ENCODE data around the gene TMEM253.

Gene TMEM253

DNA sequence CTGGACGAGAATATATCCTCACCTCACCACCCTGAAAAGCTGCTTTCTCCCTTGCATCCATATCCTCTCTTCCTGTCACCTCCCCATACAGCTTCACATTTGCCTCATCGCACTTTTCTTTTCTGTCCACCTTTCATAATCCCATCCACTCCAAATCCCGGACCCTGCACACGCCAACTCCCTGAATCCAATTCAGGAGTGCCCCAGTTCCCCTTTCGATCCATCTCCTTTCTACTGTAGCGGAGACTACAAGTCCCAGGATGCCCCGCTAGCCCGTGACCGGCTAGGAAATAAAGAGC, 2.5 kb downstream of the TMEM253 start:
- POLR2A ChIA-PET = interaction anchor here (1.0 to 2.5 kb wide), 2 partner anchors 16 to 32 kb away, joined by 3 to 16 read pairs; no protein-coding TSS in a partner anchor
- no peak for DNase-seq (ENCODE audit: low read depth, low spot score)
- TF ChIP-seq, protein P1, sequence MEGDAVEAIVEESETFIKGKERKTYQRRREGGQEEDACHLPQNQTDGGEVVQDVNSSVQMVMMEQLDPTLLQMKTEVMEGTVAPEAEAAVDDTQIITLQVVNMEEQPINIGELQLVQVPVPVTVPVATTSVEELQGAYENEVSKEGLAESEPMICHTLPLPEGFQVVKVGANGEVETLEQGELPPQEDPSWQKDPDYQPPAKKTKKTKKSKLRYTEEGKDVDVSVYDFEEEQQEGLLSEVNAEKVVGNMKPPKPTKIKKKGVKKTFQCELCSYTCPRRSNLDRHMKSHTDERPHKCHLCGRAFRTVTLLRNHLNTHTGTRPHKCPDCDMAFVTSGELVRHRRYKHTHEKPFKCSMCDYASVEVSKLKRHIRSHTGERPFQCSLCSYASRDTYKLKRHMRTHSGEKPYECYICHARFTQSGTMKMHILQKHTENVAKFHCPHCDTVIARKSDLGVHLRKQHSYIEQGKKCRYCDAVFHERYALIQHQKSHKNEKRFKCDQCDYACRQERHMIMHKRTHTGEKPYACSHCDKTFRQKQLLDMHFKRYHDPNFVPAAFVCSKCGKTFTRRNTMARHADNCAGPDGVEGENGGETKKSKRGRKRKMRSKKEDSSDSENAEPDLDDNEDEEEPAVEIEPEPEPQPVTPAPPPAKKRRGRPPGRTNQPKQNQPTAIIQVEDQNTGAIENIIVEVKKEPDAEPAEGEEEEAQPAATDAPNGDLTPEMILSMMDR (IDR thresholded peaks at IDR 0.05; ENCODE audit: insufficient read depth, low read length, missing control alignments) = no peak
- H3K4me3 ChIP-seq (ENCODE audit: low read depth, low read length) = peak overlapping the region; percentile 55
- CTCF ChIA-PET = interaction anchor here (0.6 to 14.2 kb wide), 26 partner anchors 8 to 415 kb away, joined by 3 to 684 read pairs (median 34); partner anchors contain the start of genes ARHGEF40, METTL17, NDRG2 and RNASE7

DNA sequence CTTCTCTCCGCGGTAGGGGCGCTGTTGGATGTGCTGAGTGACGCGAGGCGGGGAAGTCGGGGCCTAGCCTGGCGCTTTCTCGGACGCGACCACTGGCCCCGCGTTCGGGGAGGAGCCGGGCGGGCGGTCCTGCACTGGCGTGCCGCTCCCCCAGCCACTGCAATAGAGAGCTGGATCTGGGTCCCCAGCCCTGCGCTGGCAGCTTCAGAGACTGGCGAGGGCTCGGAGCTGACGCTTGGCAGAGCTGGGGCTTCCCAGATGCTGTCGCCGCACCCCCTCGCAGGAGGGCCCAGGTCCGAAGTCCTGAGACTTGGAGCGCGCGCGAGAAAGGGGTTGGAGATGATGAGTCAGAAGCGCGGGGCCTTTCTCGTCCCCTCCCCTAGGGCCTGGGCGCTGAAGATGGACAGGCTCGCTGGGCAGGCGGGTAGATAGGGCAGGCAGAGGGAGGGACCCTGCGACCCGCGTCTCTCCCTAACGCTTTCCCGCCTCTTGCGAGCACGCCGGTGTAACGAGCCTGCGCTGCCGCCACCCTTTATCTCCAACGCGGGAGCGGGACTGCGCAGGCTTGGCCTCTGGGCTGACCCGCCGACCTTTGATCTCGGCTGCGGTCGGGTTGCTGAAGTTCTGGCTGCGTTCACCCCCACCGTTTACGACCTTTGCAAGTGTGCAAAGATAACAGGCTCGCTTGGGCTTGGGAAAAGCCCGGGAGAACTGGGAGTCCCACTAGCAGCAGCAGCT, 3.0 kb downstream of the TMEM253 start:
- peak; percentile 71 for DNase-seq (ENCODE audit: low read depth, low spot score)
- ChIA-PET CTCF (interaction anchor here (0.7 to 14.2 kb wide), 45 partner anchors 9 to 673 kb away, joined by 3 to 684 read pairs (median 7); partner anchors contain the start of genes ARHGEF40, METTL17, NDRG2 and RNASE7), POLR2A (interaction anchor here (0.9 to 2.5 kb wide), 7 partner anchors 11 to 133 kb away, joined by 3 to 16 read pairs (median 4); no protein-coding TSS in a partner anchor)
- TF ChIP-seq, protein P1 (IDR thresholded peaks at IDR 0.05; ENCODE audit: insufficient read depth, low read length, missing control alignments) = peak; percentile 90
- peak overlapping the region; percentile 93 for H3K4me3 ChIP-seq (ENCODE audit: low read depth, low read length)

DNA sequence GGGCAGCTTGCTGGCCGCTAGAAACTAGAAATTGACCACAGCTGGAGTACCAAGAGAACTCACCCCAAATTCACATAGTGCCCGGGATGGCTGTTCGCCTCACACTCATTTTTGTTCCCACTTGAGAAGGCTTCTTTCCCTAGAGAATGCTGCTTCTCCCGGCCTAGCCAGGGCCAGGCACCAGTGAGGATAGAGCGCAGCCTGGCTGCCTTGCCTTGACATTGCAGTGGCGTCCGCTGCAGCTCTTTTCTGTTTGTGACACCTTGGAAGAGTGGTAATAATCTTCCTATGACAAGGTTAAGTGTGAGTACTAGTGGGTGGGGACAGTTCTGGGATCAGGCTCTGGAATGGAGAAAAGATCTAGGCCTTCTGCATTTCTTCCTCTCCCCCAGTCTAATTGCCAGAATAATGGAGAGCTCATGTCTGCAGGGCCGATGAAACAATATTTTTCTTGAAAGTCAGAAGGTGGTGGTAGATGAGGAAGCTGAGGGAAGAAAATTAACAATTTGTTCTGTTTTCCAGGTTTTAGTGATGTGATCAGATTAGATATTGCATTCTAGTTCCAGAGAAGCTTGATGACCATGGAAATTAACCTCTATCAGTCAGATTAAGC, 3.7 kb downstream of the TMEM253 start:
- ChIA-PET POLR2A (interaction anchor here (0.9 to 2.5 kb wide), 6 partner anchors 12 to 134 kb away, joined by 3 to 16 read pairs (median 4); no protein-coding TSS in a partner anchor), CTCF (interaction anchor here (0.6 to 14.2 kb wide), 50 partner anchors 10 to 674 kb away, joined by 3 to 684 read pairs (median 5); partner anchors contain the start of genes ARHGEF40, METTL17, NDRG2 and RNASE7)
- TF ChIP-seq, protein P1 (IDR thresholded peaks at IDR 0.05; ENCODE audit: insufficient read depth, low read length, missing control alignments) = peak; percentile 98
- DNase-seq (ENCODE audit: low read depth, low spot score) = no peak
- H3K4me3 ChIP-seq (ENCODE audit: low read depth, low read length) = peak overlapping the region; percentile 93

DNA sequence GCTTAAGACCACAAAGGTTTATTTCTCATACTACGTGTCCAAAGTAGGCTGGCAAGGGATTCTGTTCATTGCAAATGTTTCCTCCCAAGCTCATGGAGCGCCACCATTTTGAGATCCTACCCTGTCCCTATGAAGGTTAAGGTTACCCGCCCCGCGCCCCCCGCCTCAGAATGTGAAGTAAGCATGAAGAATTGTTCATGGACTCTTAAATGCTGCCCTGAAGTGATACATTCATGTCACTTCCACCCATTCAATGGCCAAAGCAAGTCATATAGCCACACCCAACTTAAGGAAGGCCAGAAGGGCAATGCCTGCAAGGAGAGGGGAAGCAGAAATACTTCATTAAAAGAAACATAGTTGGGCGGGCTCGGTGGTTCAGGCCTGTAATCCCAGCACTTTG, 4.2 kb downstream of the TMEM253 start:
- POLR2A ChIA-PET = interaction anchor here (1.0 to 2.5 kb wide), 5 partner anchors 13 to 134 kb away, joined by 3 to 16 read pairs (median 5); no protein-coding TSS in a partner anchor
- H3K4me3 ChIP-seq (ENCODE audit: low read depth, low read length) = no peak overlapping the region
- CTCF ChIA-PET = interaction anchor here (0.6 to 14.2 kb wide), 43 partner anchors 10 to 424 kb away, joined by 3 to 684 read pairs (median 7); partner anchors contain the start of genes ARHGEF40, METTL17, NDRG2 and RNASE7
- no peak for DNase-seq (ENCODE audit: low read depth, low spot score)
- TF ChIP-seq, protein P1 (IDR thresholded peaks at IDR 0.05; ENCODE audit: insufficient read depth, low read length, missing control alignments) = no peak

DNA sequence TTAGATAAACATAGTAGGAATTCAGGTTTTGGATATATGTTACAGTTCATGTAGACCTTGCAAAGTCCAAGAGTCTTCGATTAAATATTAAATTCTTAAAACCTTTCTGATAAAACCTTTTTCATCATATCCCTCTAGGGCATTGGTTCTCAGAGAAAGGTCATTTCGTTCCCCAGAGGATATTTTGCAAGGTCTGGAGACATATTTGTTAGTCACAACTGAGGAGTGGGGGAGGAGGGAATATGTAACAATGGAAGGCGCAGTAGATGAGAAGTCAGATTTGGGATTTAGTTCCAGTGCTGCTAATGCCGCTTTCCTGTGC, 5.3 kb downstream of the TMEM253 start:
- POLR2A ChIA-PET = no interaction called here
- no peak for DNase-seq (ENCODE audit: low read depth, low spot score)

More for the DNA sequence above, 5.3 kb downstream of the TMEM253 start:
- H3K4me3 ChIP-seq (ENCODE audit: low read depth, low read length) = no peak overlapping the region
- CTCF ChIA-PET = interaction anchor here (1.0 to 14.2 kb wide), 23 partner anchors 9 to 493 kb away, joined by 3 to 684 read pairs (median 35); partner anchors contain the start of genes ARHGEF40, METTL17, RNASE7 and SLC39A2
- TF ChIP-seq, protein P1 (IDR thresholded peaks at IDR 0.05; ENCODE audit: insufficient read depth, low read length, missing control alignments) = no peak
